HG03469 (cell line): Measurements from ENCODE around the gene GPS1.

Experiments
- ATAC-seq: cut with Tn5 transposase; IDR thresholded peaks from one replicate; pipeline ENCODE4 v1.9.1; 2021; ENCODE audit warnings: mild to moderate bottlenecking, moderate library complexity, moderate number of reproducible peaks; ENCODE audit not compliant: unreplicated experiment

The GPS1 gene

GRCh38 chr17:82051776-82052637 is at the start of gene GPS1, which contains the start of gene RFNG:
Gene GPS1, plus strand, starts transcription at chr17:82051898. Its CDS starts 34 bp downstream, at chr17:82051932.
Gene RFNG, minus strand, starts transcription at chr17:82051811. Its CDS starts 45 bp downstream, at chr17:82051766.
- ATAC-seq: no peak

DNA sequence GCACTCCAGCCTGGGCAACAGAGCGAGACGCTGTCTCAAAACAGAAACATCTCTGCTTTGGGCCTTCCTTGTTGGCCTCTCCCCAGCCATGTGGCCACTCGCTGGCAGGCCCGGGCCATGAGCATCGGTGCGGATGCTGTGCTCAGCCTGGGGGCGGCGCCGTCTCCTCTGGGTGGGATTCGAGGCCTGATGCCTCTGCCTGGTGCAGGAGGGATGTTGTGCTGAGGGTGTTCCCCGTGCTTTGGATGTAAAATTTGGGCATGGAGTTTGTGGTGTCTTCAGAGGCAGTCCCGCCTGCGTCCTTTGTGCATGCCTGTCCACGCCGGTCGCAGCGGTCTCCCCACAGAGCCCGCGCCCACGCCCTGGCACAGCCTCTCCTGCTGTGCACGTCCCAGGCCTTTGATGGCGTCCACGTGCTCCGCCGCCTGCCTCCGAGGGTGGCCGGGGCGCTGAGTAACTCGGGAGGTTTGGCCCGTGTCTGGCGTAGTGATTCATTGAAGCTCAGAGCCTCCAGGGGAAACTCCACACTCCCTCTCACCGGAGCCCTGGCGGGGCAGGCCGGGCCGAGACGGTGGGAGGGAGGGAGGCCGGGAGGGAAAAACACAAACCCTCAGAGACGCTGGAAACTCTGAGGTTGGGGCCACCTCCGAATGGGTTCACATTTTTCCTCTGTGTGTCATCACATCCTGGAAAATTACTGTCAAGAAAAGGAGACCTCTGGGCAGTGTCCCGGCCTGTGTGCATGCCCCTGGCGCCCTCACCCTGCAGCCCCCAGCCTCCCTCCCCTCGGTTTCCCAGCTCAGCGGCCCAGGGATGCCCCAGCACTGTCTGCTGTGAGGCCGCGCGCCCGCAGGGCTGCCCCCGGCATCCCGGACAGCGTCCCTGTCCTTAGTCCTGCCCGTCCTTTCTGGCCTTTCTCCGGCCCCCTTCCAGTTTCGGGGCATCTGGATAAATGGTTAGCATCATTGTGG is 48.0 kb upstream of the GPS1 start:
- no peak for ATAC-seq

GRCh38 chr17:82004517-82005455 is 46.9 kb upstream of the GPS1 start:
- ATAC-seq: no peak

GRCh38 chr17:82005701-82006348 is 45.9 kb upstream of the GPS1 start:
- ATAC-seq: no peak

DNA sequence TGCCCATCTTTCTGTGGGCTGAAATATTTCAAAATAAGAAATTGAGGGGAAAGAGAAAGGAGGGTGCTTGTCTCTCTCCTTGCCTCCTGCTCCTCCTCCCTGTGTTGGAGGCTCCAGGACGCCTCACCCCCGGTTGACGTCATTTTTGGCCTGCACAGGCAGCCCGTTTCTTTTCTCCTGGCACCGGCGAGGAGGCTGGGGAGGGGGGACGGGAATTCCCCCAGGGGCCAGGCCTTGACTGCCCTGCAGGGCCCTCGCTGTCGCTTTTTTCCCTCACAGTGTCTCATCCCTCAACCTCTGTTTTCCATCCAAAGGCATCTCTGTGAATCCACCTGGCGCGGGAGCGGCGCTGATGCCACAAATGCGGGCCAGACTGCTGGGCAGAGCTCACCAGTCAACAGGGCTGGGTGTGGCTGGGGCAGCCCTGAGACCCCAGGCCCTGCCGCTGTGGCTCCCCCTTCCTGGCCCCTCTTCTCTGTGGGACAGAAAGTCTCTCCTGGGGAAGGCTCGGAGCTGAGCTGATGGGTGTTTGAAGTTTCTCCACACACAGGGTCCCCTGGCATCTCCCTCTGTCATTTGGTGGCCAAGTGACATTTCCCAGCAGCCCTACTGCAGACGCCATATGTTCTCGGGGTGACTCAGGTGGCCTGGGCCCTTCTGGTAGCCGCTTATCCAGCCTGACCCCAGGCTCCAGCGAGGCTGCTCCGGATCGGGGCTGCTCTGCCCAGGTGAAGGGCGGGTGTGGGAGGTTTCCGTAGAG is 45.0 kb upstream of the GPS1 start:
- ATAC-seq: no peak

GRCh38 chr17:82007228-82007494 is 44.5 kb upstream of the GPS1 start:
- no peak for ATAC-seq

DNA sequence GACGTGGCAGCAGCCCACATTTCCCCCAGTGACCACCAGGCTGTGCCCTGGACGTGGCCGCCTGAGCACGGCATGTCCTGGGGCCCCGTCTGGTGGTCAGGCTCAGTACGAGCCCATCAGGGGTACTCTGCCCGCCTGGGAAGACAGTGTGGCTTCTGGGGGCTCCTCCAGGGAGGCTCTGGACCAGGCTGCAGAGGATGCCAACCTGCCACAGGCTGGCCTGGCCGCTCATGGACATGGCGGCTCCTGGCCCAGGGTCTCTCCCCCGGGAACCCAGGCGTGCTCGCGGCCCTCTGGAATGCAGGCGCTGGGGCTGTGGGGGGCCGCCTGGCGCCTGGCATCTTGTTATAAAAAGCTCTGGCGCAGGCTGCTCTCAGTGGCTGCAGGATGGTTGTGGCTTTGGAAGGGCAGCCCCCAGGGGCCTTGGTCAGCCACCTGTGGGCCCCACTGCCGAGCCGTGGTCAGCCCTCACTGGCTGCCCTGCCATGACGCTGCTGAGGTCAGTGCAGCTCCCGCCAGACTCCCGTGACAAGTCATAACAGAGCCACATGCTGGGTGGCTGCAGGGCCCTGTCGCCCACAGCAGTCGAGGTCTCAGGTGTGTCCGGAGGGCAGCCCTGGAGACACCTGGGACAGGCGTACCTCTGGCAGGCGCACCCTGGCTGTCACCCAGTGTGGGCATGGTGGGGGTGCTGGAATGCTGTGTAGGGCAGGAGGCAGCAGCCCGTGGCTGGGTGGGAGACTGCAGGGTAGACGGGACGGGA is 44.0 kb upstream of the GPS1 start:
- ATAC-seq: no peak

- no peak for ATAC-seq
Observed at GRCh38 chr17:82008258-82008940, 43.3 kb upstream of the GPS1 start.

DNA sequence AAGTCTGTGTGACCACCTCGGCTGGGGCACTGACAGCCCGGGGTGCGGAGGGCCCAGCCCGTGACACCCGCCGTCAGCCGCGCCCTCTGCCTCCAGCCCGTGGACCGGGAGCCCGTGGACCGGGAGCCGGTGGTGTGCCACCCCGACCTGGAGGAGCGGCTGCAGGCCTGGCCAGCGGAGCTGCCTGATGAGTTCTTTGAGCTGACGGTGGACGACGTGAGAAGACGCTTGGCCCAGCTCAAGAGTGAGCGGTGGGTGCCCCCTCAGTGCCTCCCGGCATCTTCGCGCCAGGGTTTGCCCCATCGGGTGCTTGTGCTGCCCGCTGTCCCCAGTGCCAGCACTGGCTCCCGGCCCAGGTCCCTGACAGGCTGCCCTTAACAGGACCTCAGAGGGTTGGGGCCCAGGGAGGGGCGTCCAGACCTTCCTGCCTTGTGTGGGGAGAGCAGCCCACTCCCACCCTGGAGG is 42.7 kb upstream of the GPS1 start:
- ATAC-seq: no peak

DNA sequence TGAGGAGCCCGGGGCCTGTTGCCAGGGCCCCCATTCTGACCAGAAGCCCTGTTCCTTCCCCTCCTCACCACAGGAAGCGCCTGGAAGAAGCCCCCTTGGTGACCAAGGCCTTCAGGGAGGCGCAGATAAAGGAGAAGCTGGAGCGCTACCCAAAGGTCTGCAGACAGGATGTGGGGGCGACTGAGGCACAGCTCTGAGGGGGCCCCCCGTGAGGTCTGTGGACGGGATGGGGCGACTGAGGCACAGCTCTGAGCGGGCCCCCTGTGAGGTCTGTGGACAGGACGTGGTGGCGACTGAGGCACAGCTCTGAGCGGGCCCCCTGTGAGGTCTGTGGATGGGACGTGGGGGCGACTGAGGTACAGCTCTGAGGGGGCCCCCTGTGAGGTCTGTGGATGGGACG is 42.3 kb upstream of the GPS1 start:
- ATAC-seq: no peak

- ATAC-seq: no peak
Observed at GRCh38 chr17:82010575-82011525, 40.8 kb upstream of the GPS1 start.

GRCh38 chr17:82011617-82012187 is 40.0 kb upstream of the GPS1 start:
- no peak for ATAC-seq

- no peak for ATAC-seq
Observed at GRCh38 chr17:82012261-82012639, 39.4 kb upstream of the GPS1 start.

GRCh38 chr17:82012640-82013295 is 38.9 kb upstream of the GPS1 start:
- ATAC-seq: no peak

DNA sequence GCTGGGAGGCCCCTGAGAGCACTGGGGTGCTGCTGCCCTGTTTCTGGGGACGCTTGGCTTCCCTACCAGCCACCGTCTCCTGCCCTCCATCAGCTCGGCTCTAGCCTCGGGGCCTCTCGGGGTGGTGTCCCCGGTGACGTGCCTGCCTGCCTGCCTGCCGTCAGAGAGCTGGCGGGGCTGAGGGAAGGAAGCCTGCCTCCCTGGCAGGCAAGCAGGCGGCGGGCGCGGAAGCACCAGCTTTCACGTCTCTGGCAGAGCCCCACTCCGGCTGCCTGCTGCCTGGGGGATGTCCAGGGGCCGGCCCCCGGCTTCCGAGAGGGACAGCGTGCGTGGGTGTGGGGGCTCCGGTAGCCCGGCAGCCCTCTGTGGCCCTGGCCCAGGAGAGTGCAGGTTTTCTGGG is 38.4 kb upstream of the GPS1 start:
- ATAC-seq: no peak

- ATAC-seq: no peak
Observed at GRCh38 chr17:82013772-82014321, 37.9 kb upstream of the GPS1 start.
